DMS53 (cell line): ENCODE results near the gene EDEM2.
"Not testable (repeated sequence)": the region's sequence is repeated elsewhere in the genome, so short reads cannot be mapped to it uniquely, and the experiment has no call there.

Experiments used
- DNase-seq: peaks from one replicate; lab custom pipeline; 2025; lab: John Stamatoyannopoulos, UW

Gene EDEM2

DNA sequence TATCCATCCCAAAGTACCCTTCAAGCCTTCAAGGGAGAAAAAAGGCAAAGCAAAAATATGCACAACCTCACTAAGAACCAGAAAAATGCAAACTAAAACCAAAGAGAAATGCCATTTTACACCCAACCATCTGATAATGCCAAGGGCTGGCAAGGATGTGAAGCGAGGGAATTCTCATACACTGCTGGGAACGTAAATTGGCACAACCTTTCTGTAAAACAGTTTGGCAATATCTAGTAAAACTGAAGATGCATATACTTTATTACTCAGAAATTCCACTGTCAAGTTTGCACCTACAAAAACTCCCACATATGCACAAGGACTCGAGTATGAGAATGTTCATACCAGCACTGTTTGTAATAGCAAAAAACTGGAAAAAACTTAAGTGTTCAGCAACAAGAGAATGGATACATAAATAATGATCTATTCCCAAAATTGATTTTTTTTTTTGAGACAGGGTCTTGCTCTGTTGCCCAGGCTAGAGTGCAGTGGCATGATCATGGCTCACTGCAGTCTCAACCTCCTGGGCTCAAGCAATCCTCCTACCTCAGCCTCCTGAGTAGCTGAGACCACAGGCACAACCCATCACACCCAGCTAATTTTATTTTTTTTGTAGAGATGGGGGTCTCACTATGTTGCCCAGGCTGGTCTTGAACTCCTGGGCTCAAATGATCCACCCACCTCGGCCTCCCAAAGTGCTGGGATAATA lies 21.7 kb upstream of the EDEM2 start:
- not testable (repeated sequence) for DNase-seq

DNA sequence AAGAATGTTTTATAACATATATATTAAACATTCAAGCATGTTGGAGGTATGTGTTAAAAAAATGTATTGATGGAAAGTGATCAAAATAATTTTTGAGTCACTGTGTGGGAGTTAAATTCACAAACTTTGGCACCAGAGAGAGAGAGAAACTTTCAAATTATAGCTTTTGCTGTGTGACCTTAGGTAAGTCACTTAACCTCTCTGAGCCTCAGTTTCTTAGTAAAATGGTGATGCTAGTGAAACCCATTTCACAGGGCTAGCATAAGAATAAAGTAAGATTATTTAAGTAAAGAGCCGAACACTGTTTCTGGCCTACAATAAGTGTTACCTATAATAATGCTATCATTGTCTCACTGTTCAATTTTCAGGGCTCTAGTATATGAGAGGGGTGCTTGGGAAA lies 20.7 kb upstream of the EDEM2 start:
- DNase-seq, result no peak

DNA sequence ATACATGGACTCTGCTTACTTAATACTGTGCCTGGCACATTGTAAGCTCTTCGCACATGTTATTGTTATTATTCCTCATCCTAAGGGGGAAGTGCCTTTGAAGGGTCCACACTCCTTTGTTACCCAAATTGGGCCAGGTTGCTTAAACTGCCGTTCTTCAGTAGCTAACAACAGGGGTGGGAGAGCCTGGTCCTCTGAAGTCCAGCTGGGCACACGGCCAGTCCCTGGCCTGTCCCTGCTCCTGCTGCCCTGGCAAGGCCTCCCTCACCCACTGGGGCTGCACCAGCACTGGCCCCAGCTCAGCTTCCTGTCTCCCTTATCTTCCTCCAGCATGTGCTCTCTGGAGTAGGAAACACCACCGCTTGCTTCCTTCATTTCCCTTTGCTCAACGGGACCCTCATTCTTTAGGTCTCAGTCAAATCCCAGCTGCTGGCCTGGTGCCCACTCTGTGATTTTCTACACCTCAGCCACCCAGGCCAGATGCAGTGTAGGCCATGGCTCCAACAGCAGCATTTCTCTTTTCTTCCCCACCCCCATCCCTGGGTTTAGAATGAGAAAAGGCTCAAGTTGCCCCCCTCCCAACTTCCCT lies 19.2 kb upstream of the EDEM2 start:
- no peak for DNase-seq

DNA sequence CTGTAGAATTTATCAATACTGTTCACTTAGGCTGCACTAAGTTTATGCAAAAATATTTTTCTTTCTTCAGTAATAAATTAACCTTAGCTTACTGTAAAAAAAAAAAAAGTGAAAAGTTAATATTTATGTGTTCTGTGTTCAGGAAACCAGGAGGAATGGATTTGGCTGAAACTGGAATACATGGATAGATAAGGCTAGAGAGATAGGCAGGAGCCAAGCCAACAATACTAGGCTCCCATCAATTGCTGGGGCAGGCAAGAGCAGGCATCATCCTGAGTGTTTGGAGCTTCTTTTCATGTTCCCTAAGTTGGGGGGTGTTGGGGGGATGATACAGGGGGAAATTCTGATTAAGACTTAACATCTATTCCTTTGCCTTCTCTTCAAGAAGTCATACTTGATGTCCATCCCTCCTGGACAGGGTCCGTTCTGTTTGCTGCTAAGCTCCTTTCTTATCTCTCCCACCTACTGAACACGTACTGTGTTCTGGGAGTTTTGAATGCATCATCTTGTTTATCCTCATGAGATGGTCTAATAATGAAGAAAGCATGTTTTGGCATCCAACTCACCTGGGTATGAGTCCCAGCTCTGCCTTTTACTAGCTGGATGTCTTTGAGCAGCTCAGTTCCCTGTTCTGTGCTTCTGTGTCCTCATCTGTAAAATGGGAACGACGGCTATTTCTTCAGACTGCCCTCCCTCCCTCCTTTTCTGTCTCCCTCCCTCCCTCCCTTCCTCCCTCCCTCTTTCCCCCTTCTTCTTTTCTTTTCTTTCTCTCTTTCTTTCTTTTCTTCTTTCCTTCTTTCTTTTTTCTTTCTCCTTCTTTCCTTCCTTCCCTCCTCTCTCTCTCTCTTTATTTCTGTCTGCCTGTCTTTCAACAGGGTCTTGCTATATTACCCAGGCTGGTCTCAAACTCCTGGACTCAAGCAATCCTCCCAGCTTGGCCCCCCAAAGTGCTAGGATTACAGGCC lies 18.4 kb upstream of the EDEM2 start:
- DNase-seq, result no peak

DNA sequence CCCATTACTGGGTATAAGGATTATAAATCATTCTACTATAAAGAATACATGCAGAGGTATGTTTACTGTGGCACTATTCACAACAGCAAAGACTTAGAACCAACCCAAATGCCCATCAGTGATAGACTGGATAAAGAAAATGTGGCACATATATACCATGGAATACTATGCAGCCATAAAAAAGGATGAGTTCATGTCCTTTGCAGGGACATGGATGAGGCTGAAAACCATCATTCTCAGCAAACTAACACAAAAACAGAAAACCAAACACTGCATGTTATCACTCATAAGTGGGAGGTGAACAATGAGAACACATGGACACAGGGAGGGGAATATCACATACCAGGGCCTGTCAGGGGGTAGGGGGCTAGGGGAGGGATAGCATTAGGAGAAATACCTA lies 17.4 kb upstream of the EDEM2 start:
- DNase-seq, result not testable (repeated sequence)

DNA sequence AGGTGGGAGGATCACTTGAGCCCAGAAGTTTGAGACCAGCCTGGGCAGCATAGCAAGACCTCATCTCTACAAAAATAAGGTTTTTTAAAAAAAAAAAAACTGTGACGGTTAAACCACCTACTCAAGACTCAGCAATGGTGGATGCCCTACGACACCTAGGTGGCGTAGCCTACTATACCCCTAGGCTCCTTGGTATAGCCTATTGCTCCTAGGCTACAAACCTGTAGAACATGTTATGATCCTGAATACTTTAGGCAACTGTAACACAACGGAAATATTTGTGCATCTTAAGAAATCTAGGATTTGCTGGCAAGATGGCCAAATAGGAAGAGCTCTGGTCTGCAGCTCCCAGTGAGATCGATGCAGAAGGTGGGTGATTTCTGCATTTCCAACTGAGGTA lies 13.2 kb upstream of the EDEM2 start:
- DNase-seq, result not testable (repeated sequence)

DNA sequence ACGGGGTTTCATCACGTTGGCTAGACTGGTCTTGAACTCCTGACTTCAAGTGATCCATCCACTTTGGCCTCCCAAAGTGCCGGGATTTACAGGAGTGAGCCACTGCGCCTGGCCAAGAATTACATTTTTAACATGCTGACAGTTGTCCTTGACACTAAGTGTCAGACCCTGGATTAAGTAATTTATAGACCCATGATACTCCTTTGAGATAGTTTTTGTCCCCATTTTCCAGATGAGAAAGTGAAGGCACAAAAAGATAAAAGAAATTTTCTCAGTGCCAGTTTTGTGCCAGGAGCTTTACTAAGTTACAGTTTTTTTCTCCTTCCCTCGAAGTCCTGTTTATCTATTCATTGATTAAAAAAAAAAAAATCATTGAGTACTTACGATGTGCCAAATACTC lies 9.8 kb upstream of the EDEM2 start:
- DNase-seq, result no peak

DNA sequence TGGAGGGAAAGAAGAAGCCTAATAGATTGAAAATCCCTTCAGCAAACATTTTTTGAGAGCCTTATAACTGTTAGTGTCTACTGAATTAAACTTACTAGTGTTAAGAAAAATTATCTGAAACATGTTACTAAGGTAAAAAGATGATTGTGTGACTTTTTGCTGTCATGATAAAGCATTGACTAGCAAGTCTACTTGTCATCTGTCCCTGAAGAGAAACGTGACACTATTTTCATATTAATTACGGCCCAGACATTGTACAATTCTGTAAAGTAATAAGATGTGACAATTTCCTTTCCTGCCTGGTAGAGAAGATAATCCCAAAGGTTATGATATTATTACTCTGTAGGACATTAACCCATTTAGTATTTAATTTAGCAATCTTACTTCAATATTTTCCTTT lies 8.8 kb upstream of the EDEM2 start:
- no peak for DNase-seq

DNA sequence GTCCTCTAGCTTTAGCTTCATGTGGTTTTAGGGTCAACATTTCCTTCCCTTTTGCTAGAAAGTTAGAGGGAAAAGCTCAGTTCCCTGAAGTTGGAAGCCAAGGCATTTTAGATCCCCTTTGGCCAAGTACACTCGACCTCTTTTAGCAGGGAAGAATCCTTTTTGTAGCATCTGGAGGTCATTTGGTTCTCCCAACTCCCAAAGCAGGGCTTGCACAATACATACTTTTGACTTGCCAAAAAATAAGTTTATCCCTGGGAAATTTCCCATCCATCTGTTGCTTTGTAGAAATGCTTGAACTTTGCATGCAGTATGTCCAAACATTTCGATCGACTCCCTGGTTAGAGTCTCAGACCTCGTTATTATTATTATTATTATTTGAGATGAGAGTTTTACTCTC lies 4.6 kb upstream of the EDEM2 start:
- DNase-seq, result no peak

DNA sequence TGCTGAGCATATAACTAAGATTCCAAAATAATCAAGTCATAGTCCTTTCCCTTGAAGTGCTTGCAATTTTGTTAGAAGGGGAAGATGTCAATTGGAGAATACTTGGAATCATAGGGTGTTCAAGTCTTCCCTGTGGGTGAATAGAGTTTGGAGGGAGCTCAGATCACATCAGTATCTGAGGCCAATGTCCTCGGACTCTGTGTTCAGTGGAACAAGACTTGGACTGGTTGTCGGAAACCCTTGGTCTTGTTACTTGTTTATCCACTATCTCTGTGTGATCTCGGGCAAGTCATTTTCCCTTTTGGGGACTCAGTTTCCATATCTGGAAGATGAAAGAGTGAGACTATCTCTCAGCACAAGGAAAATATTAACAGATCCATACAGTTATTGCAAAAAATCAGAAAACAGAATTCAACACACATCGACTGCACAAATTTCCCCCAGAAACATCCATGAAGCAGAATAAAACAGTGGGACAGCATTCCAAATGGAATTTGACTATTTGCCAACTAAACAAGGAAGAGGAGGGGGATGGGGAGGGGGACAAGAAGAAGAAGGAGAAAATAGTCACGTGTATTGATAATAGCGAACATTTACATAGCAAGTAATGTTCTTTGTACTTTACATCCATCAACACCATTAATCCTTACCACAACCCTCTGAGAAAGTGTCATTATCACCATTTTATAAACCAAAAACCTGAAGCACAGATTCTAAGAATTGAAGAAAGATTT lies 3.9 kb upstream of the EDEM2 start:
- DNase-seq, result no peak

DNA sequence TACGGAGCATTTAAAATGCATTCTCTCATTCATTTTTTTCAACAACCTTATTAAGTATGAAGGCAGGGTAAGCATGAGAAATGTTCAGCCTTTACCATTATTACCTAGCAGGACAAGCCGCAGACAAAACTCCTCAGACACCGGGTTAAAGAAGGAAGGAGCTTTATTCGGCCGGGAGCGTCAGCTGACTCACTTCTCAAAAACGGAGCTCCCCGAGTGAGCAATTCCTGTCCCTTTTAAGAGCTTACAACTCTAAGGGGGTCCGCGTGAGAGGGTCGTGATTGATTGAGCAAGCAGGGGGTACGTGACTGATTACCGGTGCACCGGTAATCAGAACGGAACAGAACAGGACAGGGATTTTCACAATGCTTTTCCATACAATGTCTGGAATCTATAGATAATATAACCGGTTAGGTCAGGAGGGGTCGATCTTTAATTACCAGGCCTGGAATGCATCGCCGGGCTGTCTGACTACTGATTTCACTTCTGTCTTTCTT lies 487 bp upstream of the EDEM2 start:
- peak; percentile 75 for DNase-seq

DNA sequence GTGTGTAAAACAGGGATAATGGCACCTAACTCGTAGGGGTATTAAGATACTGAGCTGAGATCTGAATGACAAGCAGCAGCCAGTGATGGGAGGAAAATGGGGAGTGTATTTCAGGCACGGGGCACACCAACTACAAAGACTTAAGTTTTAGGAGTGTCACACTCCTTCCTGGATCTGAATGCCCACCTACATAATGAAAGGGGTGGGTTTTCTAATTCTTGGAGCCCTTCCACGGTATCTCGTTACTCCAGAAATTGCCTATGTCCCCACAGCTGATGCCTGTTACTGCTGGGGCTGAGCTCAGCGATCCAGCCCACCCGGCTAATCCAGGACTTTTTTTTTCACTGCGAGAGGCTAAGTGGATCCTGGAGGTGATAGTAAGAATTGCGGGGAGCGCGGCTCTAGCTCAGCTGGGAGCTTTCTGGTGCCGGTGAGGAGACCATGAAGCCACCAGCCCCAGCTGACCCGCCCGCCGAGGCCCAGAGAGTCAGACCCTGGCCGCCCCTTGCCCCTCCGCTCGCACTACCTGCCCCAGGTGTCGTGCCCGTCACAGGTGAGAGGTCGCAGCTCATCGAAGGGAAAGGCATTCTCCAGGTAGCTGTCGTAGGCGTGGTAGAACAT lies 727 bp downstream of the EDEM2 start:
- DNase-seq, result peak; percentile 73

DNA sequence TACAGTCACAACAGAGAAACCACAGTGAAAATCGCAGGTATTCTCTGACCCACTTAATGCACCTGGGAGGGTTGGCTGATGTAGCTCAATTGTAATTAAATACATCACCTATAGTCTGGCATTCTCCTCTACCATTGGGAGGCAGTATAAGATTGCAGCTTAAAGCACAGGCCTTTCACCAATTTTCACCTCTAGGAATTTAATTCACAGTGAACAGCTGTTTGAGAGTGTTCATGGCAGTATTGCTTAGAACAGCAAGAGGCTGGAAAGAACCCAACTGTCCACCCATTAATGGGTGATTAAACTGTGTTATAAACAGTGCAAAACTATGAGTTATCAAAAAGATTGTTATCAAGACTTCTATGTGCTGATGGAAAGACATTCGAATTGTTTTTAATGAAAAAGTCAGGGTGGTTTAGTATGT lies 2.0 kb downstream of the EDEM2 start:
- DNase-seq, result peak; percentile 82

DNA sequence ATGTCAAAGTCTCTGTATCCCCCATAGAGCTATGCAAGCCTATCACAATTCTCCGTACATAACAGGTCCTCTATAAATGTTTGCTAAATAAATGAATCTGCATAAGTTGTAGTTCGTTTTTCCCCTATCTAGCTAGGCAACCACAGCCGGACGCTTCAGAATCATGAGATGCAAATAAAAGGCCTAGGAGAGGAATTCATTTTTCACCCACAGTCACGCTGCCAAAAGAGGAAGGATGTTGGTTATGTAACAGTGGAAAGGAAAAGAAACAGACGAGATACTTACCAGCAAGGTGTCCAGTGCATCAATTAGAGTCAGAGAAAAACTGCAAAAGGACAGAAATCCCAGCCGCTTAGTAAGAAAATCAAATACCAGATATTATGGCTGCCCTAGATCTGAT lies 2.4 kb downstream of the EDEM2 start:
- no peak for DNase-seq

DNA sequence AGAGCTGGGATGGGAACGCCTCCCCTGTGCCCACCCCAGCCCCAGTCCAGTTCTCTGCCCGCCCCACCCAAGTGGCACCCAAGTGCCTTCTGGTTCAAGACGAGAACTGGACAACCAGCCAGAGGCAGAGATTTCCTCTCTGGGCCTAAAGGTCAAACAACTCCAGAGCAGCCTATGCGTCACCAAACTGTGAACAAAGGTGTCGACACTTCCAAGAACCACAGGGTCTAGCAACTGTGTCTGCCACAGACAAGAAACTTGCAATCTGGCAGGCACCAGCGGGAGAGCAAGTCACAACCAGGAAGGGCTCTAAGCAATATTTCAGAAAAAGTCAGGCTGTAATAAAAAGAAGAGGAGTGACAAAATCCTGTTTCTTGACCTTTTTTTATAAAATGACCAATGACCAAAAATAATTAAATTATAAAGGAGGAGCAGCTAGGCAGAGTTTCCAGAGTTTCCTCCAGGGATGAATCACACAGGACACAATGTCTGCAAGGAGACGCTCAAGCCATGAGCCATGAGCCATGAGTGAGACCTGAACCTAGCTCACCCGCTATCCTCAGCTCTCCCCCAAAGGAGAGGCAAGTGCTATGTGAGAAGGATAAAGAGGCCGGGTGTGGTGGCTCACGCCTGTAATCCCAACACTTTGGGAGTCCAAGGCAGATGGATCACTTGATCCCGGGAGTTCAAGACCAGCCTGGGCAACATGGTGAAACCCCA lies 11.1 kb downstream of the EDEM2 start:
- no peak for DNase-seq

DNA sequence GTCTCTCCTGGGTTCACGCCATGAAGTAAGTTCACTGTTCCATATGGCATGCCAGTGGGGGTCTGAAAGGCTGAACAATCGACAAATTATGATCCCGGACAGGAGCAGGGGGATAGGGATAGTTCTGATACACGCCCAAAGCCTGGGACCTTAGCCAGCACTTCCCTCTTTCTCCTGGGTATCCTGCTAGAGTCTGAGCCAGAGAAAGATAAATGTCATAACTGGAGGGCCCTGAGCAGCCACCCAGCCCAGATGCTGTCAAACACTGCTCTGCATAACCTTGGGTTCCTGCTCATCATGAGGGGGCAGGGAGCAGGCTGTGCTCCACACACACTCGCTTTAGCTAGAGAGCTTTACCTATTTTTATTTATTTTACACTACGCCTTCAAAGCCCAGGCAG lies 12.3 kb downstream of the EDEM2 start:
- DNase-seq, result no peak

DNA sequence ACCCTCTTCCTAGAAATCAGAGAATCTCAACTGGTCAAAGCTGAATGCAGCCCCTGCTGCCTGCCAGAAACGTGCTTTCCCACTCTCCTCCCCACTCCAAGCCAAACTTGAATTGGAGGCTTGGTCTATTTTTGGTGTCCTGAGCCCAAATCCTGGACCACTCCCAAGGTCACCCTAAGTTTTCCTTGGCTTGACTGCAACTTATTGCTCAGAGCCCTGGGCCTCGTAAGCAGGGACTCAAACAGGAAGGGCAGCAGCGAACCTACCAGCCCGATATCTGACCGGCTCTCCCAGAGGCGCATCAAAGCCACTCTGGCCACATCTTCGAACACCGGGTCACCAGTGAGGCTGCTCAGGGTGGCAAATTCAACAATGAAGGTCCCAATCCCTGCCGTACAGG lies 12.7 kb downstream of the EDEM2 start:
- no peak for DNase-seq

DNA sequence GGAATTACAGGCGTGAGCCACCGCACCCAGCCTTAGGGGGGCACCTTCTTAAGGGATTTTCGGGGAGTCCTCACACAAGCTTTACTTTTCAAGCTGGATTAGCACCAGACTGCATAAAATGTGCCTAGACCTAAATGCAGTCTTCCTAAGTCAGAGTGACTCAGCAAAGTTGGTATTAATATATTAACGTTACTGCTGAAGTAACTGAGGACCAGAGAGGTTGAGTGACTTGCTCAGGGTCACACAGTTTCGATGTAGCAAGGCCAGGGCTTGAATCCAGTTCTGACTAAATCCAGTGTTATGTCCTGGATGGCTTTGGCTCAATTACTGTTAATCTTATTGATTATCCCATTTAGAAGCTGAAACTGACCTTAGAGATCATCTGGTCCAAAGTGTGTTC lies 13.4 kb downstream of the EDEM2 start:
- DNase-seq, result no peak

DNA sequence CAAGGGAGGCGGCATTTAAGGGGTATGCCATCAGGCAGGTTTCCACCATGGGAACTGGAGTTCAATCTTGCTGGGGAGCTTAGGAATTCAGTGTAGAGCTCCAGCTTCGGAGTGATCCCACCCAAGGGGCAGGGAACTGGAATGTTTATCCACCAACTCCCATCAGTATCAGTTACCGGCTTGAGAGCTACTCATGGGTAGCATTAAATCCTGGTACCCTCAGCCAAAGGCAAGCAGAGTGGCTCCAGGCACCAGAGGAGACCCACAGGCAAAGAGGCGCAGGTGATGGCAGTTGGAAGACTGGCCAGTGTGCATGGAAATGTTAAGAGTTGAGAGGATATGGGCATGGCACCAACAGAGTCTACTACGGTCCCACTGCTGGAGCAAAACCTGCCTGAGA lies 14.1 kb downstream of the EDEM2 start:
- no peak for DNase-seq

DNA sequence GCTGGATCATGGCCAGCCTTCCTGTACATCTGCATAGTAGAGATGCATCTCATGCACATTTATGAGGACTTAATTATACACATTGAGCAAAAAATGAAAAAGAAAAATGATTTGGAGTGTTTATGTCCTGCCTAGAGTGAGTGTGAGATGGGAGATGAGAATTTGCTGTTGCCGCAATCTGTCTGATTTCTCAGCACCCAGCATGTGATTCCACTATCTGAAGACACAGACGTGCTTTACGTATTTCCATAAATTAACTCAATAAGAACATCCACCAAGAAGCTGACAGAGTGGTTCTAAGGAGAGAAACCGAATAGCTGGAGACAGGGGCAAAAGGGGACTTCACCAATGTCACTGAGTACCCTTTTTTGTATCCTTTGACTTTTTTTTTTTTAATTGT lies 15.2 kb downstream of the EDEM2 start:
- DNase-seq, result no peak

DNA sequence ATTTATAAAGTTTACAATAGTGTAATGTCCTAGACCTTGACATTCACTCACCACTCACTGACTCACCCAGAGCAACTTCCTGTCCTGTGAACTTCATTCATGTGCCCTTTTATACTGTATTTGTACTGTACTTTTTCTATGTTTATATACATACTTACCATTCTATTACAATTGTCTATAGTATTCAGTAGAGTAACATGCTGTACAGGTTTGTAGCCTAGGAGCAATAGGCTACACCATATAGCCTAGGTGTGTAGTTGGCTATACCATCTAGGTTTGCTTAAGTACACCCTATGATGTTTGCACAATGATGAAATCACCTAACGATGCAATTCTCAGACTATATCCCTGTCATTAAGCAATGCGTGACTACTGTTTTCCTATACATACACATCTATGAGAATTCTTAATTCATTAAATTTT lies 17.5 kb downstream of the EDEM2 start:
- DNase-seq, result peak; percentile 82
